Neural progenitor cell (in vitro differentiated cells): ENCODE results near the gene GMNN. TPM values are rescaled to one million over a fixed set of nuclear protein-coding genes. Genes with fewer than 3 reads are reported as not detected.
"Not testable (repeated sequence)": the region's sequence is repeated elsewhere in the genome, so short reads cannot be mapped to it uniquely, and the experiment has no call there.

Source experiments
- DNase-seq: peaks from one replicate; pipeline ENCODE4 v3.0.0-alpha.2; 2016; ENCODE audit warnings: low spot score
- H2AFZ ChIP-seq: fragments of 200-600 bp; sonication (generic); replicated peaks from 2 replicates; pipeline ENCODE4 v1.6.1; 2016; ENCODE audit warnings: antibody characterized with exemption
- H3F3A ChIP-seq: fragments of 200-600 bp; sonication (generic); 2 replicates; pipeline ENCODE4 v1.6.1; 2016; ENCODE audit warnings: antibody characterized with exemption, low read depth
- H3K27ac ChIP-seq: fragments of 200-600 bp; sonication (generic); 2 replicates; pipeline ENCODE4 v1.5.1; 2016; ENCODE audit warnings: mild to moderate bottlenecking
- H3K27me3 ChIP-seq: fragments of 200-600 bp; sonication (generic); 2 replicates; pipeline ENCODE4 v1.6.1; 2016; ENCODE audit warnings: mild to moderate bottlenecking, moderate library complexity
- H3K36me3 ChIP-seq: fragments of 200-600 bp; sonication (generic); 2 replicates; pipeline ENCODE4 v1.5.1; 2016
- H3K4me1 ChIP-seq: fragments of 200-600 bp; sonication (generic); 2 replicates; pipeline ENCODE4 v1.6.1; 2016; ENCODE audit warnings: mixed run types
- H3K4me2 ChIP-seq: fragments of 200-600 bp; sonication (generic); 2 replicates; pipeline ENCODE4 v1.6.1; 2016
- H3K4me3 ChIP-seq: fragments of 200-600 bp; sonication (generic); 2 replicates; pipeline ENCODE4 v1.5.1; 2016
- H3K79me2 ChIP-seq: fragments of 200-600 bp; sonication (generic); 2 replicates; pipeline ENCODE4 v1.6.1; 2016; ENCODE audit warnings: low read depth
- H3K9ac ChIP-seq: fragments of 200-600 bp; sonication (generic); 2 replicates; pipeline ENCODE4 v1.6.1; 2016
- H3K9me3 ChIP-seq: fragments of 200-600 bp; sonication (generic); 2 replicates; pipeline ENCODE4 v1.5.1; 2016; ENCODE audit warnings: low read depth
- H4K20me1 ChIP-seq: fragments of 200-600 bp; sonication (generic); 2 replicates; pipeline ENCODE4 v1.6.1; 2016; ENCODE audit warnings: low read depth
- H3K27ac Mint-ChIP-seq: 3 replicates; pipeline ENCODE4 v1.8.0; 2021; ENCODE audit warnings: mixed read lengths
- H3K27me3 Mint-ChIP-seq: 2 replicates; pipeline ENCODE4 v1.8.0; 2022; ENCODE audit warnings: low read depth, mild to moderate bottlenecking, inconsistent platforms, moderate library complexity, mixed read lengths; ENCODE audit not compliant: insufficient read depth
- H3K36me3 Mint-ChIP-seq: 3 replicates; pipeline ENCODE4 v1.8.0; 2021; ENCODE audit warnings: mixed read lengths
- H3K4me1 Mint-ChIP-seq: 3 replicates; pipeline ENCODE4 v1.8.0; 2021; ENCODE audit warnings: mixed read lengths
- H3K4me3 Mint-ChIP-seq: 3 replicates; pipeline ENCODE4 v1.8.0; 2021; ENCODE audit warnings: mild to moderate bottlenecking, moderate library complexity, mixed read lengths
- H3K9me3 Mint-ChIP-seq: 3 replicates; pipeline ENCODE4 v1.8.0; 2020; ENCODE audit warnings: mixed read lengths
- EZH2 ChIP-seq: fragments of 200-600 bp; sonication (generic); IDR thresholded peaks from 2 replicates; pipeline ENCODE4 v1.6.1; 2017; ENCODE audit warnings: antibody characterized with exemption, mild to moderate bottlenecking, moderate library complexity
- EZH2phosphoT487 ChIP-seq: fragments of 200-600 bp; sonication (generic); IDR thresholded peaks from 2 replicates; pipeline ENCODE4 v1.6.1; 2017; ENCODE audit warnings: antibody characterized with exemption
- total RNA-seq: library from RNA; depleted of rRNA; stranded (reverse); fragments of >200 nt; gene quantifications from 2 replicates; pipeline ENCODE4 v1.2.3, GENCODE V29; 2015; ENCODE audit warnings: low replicate concordance
- TF ChIP-seq, protein P1 (sequence below): fragments of 200-600 bp; sonication (generic); IDR thresholded peaks from 2 replicates; pipeline ENCODE4 v1.5.1; 2017; ENCODE audit warnings: antibody characterized with exemption, mild to moderate bottlenecking

Gene GMNN
- total RNA-seq, 1 donor from 2014 or later = 98.5 TPM

DNA sequence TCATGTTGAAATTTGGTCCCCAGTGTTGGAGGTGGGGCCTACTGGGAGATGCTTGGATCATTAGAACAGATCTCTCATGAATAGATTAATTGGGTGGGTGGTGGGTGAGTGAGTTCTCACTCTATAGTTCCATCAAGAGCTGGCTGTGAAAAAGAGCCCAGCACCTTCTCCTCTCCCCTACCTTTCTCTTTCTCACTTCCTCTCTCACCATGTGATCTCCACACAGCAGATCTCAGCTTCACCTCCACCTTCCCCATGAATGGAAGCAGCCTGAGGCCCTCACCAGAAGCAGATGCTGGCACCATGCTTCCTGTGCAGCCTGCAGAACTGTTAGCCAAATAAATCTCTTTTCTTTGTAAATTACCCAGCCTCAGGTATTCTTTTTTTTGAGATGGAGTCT lies 12.9 kb upstream of the GMNN start:
- H3K4me3 Mint-ChIP-seq = no peak overlapping the region
- H3K9ac ChIP-seq = no peak overlapping the region
- H3K27me3 Mint-ChIP-seq = peaks cover 3% of the 10 kb centered on the region
- no peaks in the 10 kb centered on the region for H3K36me3 Mint-ChIP-seq
- peaks cover 9% of the 10 kb centered on the region for H3K4me1 ChIP-seq
- no peaks in the 10 kb centered on the region for H3K9me3 Mint-ChIP-seq
- H3K79me2 ChIP-seq = no peaks in the 10 kb centered on the region
- H3K9me3 ChIP-seq = no peaks in the 10 kb centered on the region
- no peak overlapping the region for H3K27ac ChIP-seq
- peaks cover 10% of the 10 kb centered on the region for H3F3A ChIP-seq
- no peaks in the 10 kb centered on the region for H3K36me3 ChIP-seq
- DNase-seq = no peak
- H3K27me3 ChIP-seq = no peaks in the 10 kb centered on the region
- H3K27ac Mint-ChIP-seq = peak overlapping the region; percentile 20
- peak overlapping the region; percentile 69 for H2AFZ ChIP-seq
- TF ChIP-seq EZH2 (no peak), EZH2phosphoT487 (no peak)
- TF ChIP-seq, protein P1, sequence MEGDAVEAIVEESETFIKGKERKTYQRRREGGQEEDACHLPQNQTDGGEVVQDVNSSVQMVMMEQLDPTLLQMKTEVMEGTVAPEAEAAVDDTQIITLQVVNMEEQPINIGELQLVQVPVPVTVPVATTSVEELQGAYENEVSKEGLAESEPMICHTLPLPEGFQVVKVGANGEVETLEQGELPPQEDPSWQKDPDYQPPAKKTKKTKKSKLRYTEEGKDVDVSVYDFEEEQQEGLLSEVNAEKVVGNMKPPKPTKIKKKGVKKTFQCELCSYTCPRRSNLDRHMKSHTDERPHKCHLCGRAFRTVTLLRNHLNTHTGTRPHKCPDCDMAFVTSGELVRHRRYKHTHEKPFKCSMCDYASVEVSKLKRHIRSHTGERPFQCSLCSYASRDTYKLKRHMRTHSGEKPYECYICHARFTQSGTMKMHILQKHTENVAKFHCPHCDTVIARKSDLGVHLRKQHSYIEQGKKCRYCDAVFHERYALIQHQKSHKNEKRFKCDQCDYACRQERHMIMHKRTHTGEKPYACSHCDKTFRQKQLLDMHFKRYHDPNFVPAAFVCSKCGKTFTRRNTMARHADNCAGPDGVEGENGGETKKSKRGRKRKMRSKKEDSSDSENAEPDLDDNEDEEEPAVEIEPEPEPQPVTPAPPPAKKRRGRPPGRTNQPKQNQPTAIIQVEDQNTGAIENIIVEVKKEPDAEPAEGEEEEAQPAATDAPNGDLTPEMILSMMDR = no peak
- H3K4me2 ChIP-seq = no peak overlapping the region
- no peak overlapping the region for H3K4me3 ChIP-seq
- peaks cover 4% of the 10 kb centered on the region for H3K4me1 Mint-ChIP-seq
- H4K20me1 ChIP-seq = no peaks in the 10 kb centered on the region

DNA sequence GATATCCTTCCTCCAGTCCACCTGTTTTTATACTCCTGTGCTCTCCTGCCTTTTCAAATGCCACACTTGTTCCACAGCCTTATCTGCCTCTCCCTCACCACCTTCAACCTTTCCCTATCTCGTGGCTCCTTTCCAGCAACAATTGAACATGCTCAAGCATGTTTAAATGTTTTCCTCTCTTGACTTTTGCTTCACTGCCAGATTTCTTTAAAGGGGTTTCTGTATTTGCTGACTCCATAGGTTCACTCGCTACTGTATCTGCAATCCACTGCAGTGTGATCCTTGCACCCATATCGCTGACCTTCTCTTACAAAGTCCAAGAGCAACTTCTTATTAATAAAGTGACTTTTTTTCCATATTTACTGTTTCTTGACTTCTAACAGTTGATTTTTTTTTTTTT lies 11.2 kb upstream of the GMNN start:
- Histone ChIP-seq H2AFZ (no peak overlapping the region), H3K9ac (no peak overlapping the region), H3F3A (no peaks in the 10 kb centered on the region), H3K4me1 (no peaks in the 10 kb centered on the region), H3K4me3 (no peak overlapping the region), H4K20me1 (no peaks in the 10 kb centered on the region), H3K27me3 (no peaks in the 10 kb centered on the region), H3K79me2 (no peaks in the 10 kb centered on the region), H3K36me3 (no peaks in the 10 kb centered on the region), H3K4me2 (no peak overlapping the region), H3K27ac (no peak overlapping the region), H3K9me3 (no peaks in the 10 kb centered on the region)
- Mint-ChIP-seq H3K9me3 (no peaks in the 10 kb centered on the region), H3K36me3 (no peaks in the 10 kb centered on the region), H3K27me3 (peaks cover 3% of the 10 kb centered on the region), H3K27ac (peak overlapping the region; percentile 15), H3K4me3 (no peak overlapping the region), H3K4me1 (no peaks in the 10 kb centered on the region)
- TF ChIP-seq EZH2phosphoT487 (no peak), EZH2 (no peak)
- TF ChIP-seq, protein P1 = no peak
- no peak for DNase-seq

DNA sequence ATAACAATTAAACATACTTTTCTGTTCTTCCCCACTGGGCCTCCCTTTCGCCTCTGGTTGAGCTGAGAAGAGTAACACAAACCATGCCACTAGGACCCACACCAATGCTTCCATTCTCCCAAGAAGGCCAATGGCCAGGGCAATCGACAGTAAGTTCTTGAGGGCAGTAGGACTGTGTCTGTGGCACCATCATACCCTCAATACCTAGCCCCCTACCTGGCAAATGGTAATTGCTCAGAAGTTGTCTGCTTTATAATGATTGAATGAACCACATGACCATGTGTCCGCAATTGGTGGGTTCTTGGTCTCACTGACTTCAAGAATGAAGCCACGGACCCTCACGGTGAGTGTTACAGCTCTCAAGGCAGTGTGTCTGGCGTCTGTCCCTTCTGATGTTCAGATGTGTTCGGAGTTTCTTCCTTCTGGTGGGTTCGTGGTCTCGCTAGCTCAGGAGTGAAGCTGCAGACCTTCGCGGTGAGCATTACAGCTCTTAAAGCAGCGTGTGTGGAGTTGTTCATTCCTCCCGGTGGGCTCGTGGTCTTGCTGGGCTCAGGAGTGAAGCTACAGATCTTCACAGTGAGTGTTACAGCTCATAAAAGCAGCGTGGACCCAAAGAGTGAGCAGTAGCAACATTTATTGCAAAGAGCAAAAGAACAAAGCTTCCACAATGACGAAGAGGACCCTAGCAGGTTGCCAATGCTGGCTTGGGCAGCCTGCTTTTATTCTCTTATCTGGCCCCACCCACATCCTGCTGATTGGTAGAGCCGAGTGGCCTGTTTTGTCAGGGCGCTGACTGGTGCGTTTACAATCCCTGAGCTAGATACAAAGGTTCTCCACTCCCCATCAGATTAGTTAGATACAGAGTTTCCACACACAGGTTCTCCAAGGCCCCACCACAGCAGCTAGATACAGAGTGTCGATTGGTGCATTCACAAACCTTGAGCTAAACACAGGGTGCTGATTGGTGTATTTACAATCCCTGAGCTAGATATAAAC lies 9.6 kb upstream of the GMNN start:
- H3K9me3 Mint-ChIP-seq, H3K27ac ChIP-seq, H3K79me2 ChIP-seq, H2AFZ ChIP-seq, H4K20me1 ChIP-seq, H3K4me3 ChIP-seq, DNase-seq, H3K36me3 Mint-ChIP-seq, H3K27me3 ChIP-seq, H3K4me2 ChIP-seq, H3K9me3 ChIP-seq, H3K4me3 Mint-ChIP-seq, H3F3A ChIP-seq, H3K36me3 ChIP-seq, H3K4me1 ChIP-seq, H3K9ac ChIP-seq, H3K27me3 Mint-ChIP-seq, H3K4me1 Mint-ChIP-seq: not testable (repeated sequence)
- peak overlapping the region; percentile 12 for H3K27ac Mint-ChIP-seq

DNA sequence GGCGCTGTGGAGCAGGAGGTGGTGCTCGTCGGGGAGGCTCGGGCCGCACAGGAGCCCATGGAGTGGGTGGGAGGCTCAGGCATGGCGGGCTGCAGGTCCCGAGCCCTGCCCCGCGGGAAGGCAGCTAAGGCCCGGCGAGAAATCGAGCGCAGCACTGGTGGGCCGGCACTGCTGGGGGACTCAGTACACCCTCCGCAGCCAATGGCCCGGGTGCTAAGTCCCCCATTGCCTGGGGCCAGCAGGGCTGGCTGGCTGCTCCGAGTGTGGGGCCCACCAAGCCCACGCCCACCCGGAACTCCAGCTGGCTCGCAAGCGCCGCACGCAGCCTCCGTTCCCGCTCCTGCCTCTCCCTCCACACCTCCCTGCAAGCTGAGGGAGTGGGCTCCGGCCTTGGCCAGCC lies 8.8 kb upstream of the GMNN start:
- not testable (repeated sequence) for H3K4me2 ChIP-seq, H3K4me1 ChIP-seq, H3K27ac ChIP-seq, H3K27me3 ChIP-seq, H3K27me3 Mint-ChIP-seq, H2AFZ ChIP-seq, H3K36me3 ChIP-seq, H3K4me1 Mint-ChIP-seq, H3K4me3 Mint-ChIP-seq, H3K9me3 ChIP-seq, H3K9ac ChIP-seq, H4K20me1 ChIP-seq, H3K4me3 ChIP-seq, H3K36me3 Mint-ChIP-seq, H3F3A ChIP-seq, H3K27ac Mint-ChIP-seq, DNase-seq, H3K9me3 Mint-ChIP-seq, H3K79me2 ChIP-seq
